Measurements from ENCODE around the gene GLYAT.

Gene GLYAT

DNA sequence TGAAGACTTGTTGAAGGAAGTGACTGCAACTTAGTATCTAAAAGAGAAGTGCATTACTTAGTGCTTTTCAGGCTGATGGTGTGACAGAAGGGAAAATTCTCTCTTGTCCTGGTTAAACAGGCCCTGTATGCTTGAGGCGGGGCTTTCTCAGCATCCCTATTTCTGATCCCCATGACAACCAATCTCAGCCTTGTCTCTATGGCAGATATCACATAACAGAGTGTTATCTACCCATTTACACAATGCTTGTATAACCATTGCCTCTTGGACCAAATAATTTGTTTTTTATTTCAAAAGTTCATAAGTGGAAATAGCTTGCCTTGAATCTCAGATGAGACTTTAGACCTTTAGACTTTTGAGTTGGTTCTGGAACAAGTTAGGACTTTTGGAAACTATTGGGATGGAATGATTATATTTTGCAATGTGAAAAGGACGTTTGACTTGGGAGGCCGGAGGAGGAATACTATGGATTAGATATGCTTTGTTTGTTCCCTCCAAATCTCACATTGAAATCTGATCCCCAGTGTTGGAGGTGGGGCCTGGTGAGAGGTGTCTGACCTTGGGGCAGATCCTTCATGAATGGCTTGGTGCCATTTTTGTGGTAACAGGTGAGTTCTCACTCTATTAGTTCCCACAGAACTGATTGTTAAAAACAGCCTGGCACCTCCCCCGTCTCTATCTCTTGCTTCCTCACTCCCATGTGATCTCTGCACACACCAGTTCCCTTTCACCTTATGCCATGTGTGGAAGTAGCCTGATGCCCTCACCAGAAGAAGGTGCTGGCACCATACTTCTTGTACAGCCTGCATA lies 3.1 kb upstream of the GLYAT start:
- TF ChIP-seq, protein P1, sequence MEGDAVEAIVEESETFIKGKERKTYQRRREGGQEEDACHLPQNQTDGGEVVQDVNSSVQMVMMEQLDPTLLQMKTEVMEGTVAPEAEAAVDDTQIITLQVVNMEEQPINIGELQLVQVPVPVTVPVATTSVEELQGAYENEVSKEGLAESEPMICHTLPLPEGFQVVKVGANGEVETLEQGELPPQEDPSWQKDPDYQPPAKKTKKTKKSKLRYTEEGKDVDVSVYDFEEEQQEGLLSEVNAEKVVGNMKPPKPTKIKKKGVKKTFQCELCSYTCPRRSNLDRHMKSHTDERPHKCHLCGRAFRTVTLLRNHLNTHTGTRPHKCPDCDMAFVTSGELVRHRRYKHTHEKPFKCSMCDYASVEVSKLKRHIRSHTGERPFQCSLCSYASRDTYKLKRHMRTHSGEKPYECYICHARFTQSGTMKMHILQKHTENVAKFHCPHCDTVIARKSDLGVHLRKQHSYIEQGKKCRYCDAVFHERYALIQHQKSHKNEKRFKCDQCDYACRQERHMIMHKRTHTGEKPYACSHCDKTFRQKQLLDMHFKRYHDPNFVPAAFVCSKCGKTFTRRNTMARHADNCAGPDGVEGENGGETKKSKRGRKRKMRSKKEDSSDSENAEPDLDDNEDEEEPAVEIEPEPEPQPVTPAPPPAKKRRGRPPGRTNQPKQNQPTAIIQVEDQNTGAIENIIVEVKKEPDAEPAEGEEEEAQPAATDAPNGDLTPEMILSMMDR (IDR thresholded peaks at IDR 0.05; ENCODE audit: extremely low read depth, insufficient read depth, missing control alignments) = no peak
- in situ Hi-C loops (cut with MboI; ENCODE audit: low pct_unique_long_range_greater_than_20kb, low sequenced_read_pairs, unreplicated experiment) = no loop called here
- DNase-seq (ENCODE audit: low spot score) = no peak

DNA sequence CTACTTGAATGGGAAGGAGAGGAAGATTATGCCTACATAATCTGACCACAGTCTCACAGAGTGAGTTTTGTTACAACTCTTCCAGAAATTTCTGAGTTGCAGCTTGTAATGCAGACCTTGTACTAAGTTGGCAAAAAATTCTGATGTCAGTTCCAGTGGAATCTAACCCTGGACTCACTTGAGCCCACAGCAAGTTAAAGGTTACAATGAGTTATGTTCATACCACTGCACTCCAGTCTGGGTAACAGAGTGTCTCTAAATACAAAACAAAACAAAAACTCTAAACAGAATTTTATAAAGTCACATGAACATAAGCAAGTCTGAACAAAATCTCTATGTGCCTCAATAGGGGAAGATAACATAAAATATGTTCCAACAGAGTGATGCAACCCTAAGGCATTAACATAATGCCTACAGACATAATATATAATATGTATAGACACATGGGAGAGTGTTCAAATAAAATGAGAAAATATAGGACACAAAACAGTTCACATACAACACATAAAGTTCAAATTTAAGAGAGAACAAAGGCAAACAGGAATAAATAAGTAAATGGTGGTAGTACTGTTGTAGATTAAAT lies 1.1 kb downstream of the GLYAT start:
- in situ Hi-C loops (cut with MboI; ENCODE audit: low pct_unique_long_range_greater_than_20kb, low sequenced_read_pairs, unreplicated experiment) = no loop called here
- DNase-seq (ENCODE audit: low spot score) = no peak
- TF ChIP-seq, protein P1 (IDR thresholded peaks at IDR 0.05; ENCODE audit: extremely low read depth, insufficient read depth, missing control alignments) = no peak

DNA sequence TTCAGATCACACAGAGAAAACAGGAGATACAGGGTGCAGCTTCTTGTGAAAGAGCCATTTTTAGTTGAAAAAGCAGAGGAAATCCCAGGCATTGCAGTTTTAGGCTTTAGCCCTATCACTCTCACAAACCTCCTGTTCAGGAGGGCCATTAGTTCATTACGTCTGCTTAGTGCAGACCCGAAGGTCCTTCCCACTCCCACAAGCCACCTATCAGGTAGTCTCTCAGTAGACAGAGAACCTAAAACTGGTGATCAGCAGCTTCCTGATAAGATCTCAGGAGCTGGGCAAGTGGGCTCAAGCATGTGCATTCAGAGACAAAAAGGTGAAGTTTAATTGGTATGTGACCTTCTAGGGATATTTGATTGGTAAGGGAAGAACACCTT lies 4.3 kb downstream of the GLYAT start:
- DNase-seq (ENCODE audit: low spot score) = no peak
- TF ChIP-seq, protein P1 (IDR thresholded peaks at IDR 0.05; ENCODE audit: extremely low read depth, insufficient read depth, missing control alignments) = no peak
- in situ Hi-C loops (cut with MboI; ENCODE audit: low pct_unique_long_range_greater_than_20kb, low sequenced_read_pairs, unreplicated experiment) = no loop called here

DNA sequence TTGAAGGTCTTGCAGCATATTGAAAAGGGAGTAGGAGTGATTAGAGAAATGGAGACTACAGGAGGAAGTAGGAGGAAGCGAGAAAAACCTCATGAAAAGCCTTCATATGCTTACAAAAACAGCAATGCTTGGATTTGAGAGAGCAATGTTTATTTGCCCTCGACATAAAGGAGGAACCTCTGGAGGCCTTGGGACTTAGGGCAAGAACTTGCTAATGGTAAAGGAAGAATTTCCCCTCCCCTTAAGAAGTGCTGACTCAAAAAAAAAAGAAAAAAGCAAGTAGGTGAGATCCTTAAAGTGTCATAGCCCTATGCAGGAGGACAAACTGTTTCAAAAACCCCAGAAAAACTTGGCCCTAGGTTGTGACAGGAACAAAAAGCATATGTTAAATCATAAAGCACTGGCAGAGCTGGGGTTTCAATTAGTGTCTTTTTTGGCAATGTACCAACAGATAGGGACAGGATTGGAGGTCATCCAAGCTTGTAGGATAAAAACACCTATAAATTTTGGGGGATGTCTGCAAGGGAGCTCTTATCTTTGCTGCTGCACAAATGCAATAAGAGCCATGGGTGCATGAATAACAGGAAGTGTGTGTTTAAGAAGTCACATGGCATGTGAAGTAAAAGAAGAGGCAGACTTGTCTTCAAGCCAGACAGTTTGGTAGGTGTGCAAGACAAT lies 4.9 kb downstream of the GLYAT start:
- in situ Hi-C loops (cut with MboI; ENCODE audit: low pct_unique_long_range_greater_than_20kb, low sequenced_read_pairs, unreplicated experiment) = no loop called here
- no peak for DNase-seq (ENCODE audit: low spot score)
- TF ChIP-seq, protein P1 (IDR thresholded peaks at IDR 0.05; ENCODE audit: extremely low read depth, insufficient read depth, missing control alignments) = no peak

DNA sequence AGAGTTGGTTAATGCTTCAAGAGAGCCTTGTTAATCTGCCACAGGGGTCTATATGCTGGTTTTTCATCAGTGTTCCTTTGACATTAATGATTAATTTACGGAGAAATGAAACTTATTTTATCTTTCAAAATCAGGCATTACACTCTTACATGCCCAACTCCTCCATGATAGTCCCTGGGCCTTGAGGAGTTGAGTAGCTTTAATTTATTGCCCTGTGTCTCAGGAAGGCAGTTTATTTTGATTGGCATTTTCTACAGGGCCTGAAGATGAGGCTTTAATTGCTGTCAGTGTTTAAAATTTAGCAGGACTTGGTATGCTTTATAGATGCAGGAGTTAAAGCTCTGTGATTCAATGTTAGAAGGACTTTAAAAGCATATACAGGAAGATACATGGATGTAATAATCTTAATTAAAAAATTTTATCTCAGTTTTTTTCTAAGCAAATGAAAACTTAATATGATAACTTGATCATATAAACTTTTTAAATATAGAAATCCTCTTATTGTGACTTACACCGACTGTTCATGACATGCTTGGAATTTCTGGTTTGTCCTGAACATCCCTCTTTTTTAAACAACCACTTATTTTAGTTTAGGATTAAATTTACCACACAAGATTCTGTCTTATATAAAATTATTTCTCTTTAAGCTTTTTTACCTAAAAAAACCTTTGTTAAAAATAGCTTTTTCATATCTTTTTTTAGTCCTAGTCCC lies 12.2 kb downstream of the GLYAT start:
- in situ Hi-C loops (cut with MboI; ENCODE audit: low pct_unique_long_range_greater_than_20kb, low sequenced_read_pairs, unreplicated experiment) = no loop called here
- DNase-seq (ENCODE audit: low spot score) = no peak
- TF ChIP-seq, protein P1 (IDR thresholded peaks at IDR 0.05; ENCODE audit: extremely low read depth, insufficient read depth, missing control alignments) = no peak

DNA sequence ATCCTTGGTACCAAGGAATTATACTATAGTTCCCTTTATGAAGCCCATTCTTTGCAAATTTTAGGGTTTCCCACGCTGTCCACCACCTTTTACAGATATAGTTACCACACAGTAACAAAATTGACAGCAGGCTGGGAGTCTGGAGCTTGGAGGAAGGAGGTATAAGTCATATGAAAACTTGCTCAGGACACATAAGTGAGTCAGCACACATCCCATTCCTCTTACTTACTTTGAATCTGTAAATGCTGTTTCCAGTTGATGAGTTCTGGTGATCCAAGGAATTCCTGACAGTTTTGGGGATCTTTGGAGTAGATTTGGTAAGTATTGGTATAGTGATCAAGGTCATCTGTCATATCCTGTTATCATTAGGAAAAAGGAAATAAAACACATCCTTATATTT lies 19.2 kb downstream of the GLYAT start:
- in situ Hi-C loops (cut with MboI; ENCODE audit: low pct_unique_long_range_greater_than_20kb, low sequenced_read_pairs, unreplicated experiment) = no loop called here
- TF ChIP-seq, protein P1 (IDR thresholded peaks at IDR 0.05; ENCODE audit: extremely low read depth, insufficient read depth, missing control alignments) = no peak
- DNase-seq (ENCODE audit: low spot score) = no peak
